GM12878 (cell line): ENCODE results near the gene LIPM. TPM values are rescaled to one million over a fixed set of nuclear protein-coding genes. Genes with fewer than 3 reads are reported as not detected.
A peak's percentile ranks its signal among the peaks of the same experiment; 100 is the strongest.

ENCODE experiments used
- ATAC-seq: fragments of 200-7000 bp; cut with Tn5 transposase; 3 replicates; pipeline ENCODE4 v1.9.1; 2020; ENCODE audit warnings: mild to moderate bottlenecking, moderate library complexity
- BruUV-seq: library from RNA; stranded (reverse); fragments of 400-500 nt; replicated peaks from 2 replicates; lab custom pipeline; 2021; lab: Mats Ljungman, UMichigan
- CTCF ChIA-PET: fragments of 300-600 bp; sonication (Branson Sonifier 250); formaldehyde crosslinking; extraction: SDS; loops from one replicate; lab custom pipeline; 2021; ENCODE audit warnings: inconsistent platforms; lab: Yijun Ruan, JAX
- POLR2A ChIA-PET: fragments of 350-600 bp; formaldehyde crosslinking; extraction: SDS; loops from one replicate; lab custom pipeline; 2021; ENCODE audit warnings: inconsistent platforms; lab: Charles Lee
- RAD21 ChIA-PET: fragments of 300-600 bp; sonication (Branson Sonifier 250); formaldehyde crosslinking; loops from one replicate; lab custom pipeline; 2023; ENCODE audit warnings: antibody characterized with exemption; ENCODE audit not compliant: unreplicated experiment; lab: Charles Lee
- SMC1A ChIA-PET: fragments of 300-600 bp; sonication (Branson Sonifier 250); formaldehyde crosslinking; loops from one replicate; lab custom pipeline; 2023; ENCODE audit not compliant: unreplicated experiment, uncharacterized antibody; lab: Charles Lee
- DNase-seq: peaks from one replicate; pipeline ENCODE4 v3.0.0-alpha.2; 2011; ENCODE audit warnings: low read depth, low spot score
- FAIRE-seq: peaks from 3 replicates; lab custom pipeline; 2011; peaks lifted over from hg19 to GRCh38; lab: Jason Lieb, UNC
- H2AFZ ChIP-seq: 2 replicates; pipeline ENCODE4 v1.6.0; 2011; ENCODE audit warnings: low read depth, low read length, control low read depth; ENCODE audit not compliant: control insufficient read depth
- H3K27ac ChIP-seq: 2 replicates; pipeline ENCODE4 v1.5.1; 2011; ENCODE audit warnings: control low read depth; ENCODE audit not compliant: control insufficient read depth, insufficient read depth
- H3K27me3 ChIP-seq, 2 experiments: replicated peaks in 1 of 2; 2 replicates each; pipeline versions ENCODE4 v1.6.0 to v1.6.1; 2011; ENCODE audit warnings: low read length in 1 of 2; ENCODE audit not compliant: control insufficient read depth in 2 of 2, insufficient read depth in 2 of 2
- H3K36me3 ChIP-seq, 2 experiments: 2 replicates each; pipeline ENCODE4 v1.5.1; 2011; ENCODE audit warnings: low read length in 1 of 2; ENCODE audit not compliant: control insufficient read depth in 2 of 2, insufficient read depth in 2 of 2
- H3K4me1 ChIP-seq: 2 replicates; pipeline ENCODE4 v1.6.1; 2011; ENCODE audit warnings: mild to moderate bottlenecking, low read length, moderate library complexity, mixed read lengths; ENCODE audit not compliant: control insufficient read depth, insufficient read depth
- H3K4me2 ChIP-seq: 2 replicates; pipeline ENCODE4 v1.6.0; 2011; ENCODE audit warnings: control low read depth; ENCODE audit not compliant: control insufficient read depth, insufficient read depth
- H3K4me3 ChIP-seq: fragments of 200-600 bp; sonication (generic); 2 replicates; pipeline ENCODE4 v1.5.1; 2016
- H3K79me2 ChIP-seq: 2 replicates; pipeline ENCODE4 v1.6.0; 2011; ENCODE audit warnings: low read length; ENCODE audit not compliant: control insufficient read depth, insufficient read depth
- H3K9ac ChIP-seq: 2 replicates; pipeline ENCODE4 v1.8.0; 2011; ENCODE audit warnings: low read length, control low read depth, mixed read lengths; ENCODE audit not compliant: control insufficient read depth, insufficient read depth
- H3K9me3 ChIP-seq: replicated peaks from 3 replicates; pipeline ENCODE4 v1.5.1; 2011; ENCODE audit warnings: mild to moderate bottlenecking, low read length; ENCODE audit not compliant: control insufficient read depth, insufficient read depth
- H4K20me1 ChIP-seq: 2 replicates; pipeline ENCODE4 v1.6.0; 2011; ENCODE audit not compliant: control insufficient read depth, insufficient read depth
- JUNB ChIP-seq: IDR thresholded peaks from 2 replicates; pipeline ENCODE4 v1.6.1; 2016; ENCODE audit warnings: antibody characterized with exemption, mild to moderate bottlenecking
- MTA2 ChIP-seq: fragments of 450-650 bp; IDR thresholded peaks from 2 replicates; pipeline ENCODE4 v1.6.1; 2016; ENCODE audit warnings: low read depth, mild to moderate bottlenecking, moderate library complexity
- NFIC ChIP-seq: IDR thresholded peaks from 2 replicates; pipeline ENCODE4 v1.6.1; 2012; ENCODE audit warnings: low read depth, mild to moderate bottlenecking, inconsistent platforms, low read length, moderate library complexity
- POLR2A ChIP-seq: IDR thresholded peaks from 2 replicates; pipeline ENCODE4 v1.6.1; 2011; ENCODE audit warnings: low read depth, mild to moderate bottlenecking, low read length
- POU2F2 ChIP-seq: IDR thresholded peaks from 3 replicates; pipeline ENCODE4 v1.6.1; 2011; ENCODE audit warnings: low read depth, mild to moderate bottlenecking, low read length, borderline replicate concordance
- RAD21 ChIP-seq: IDR thresholded peaks from 2 replicates; pipeline ENCODE4 v1.6.1; 2011; ENCODE audit warnings: mild to moderate bottlenecking, low read depth, low read length, moderate library complexity; ENCODE audit not compliant: insufficient read depth
- SMC3 ChIP-seq: IDR thresholded peaks from 2 replicates; pipeline ENCODE4 v1.6.1; 2011; ENCODE audit warnings: low read length, improper control_type of control experiment, borderline replicate concordance
- STAT3 ChIP-seq: IDR thresholded peaks from 2 replicates; pipeline ENCODE4 v1.6.1; 2011; ENCODE audit warnings: low read depth, low read length, improper control_type of control experiment
- USF2 ChIP-seq: IDR thresholded peaks from 2 replicates; pipeline ENCODE4 v1.6.1; 2011; ENCODE audit warnings: low read depth, low read length, improper control_type of control experiment, borderline replicate concordance
- WGBS: methylation state at CpG from one replicate; pipeline ENCODE4 v1.1.6; 2016; ENCODE audit warnings: low lambda C conversion rate; ENCODE audit not compliant: insufficient replicate concordance, insufficient coverage; ENCODE audit errors: missing lambda C conversion rate; 5-methylcytosine and 5-hydroxymethylcytosine counted together
- in situ Hi-C: fragments of 300-500 bp; cut with MboI; formaldehyde crosslinking; loops from 9 replicates; pipeline ENCODE4 v1.14.3; 2018; ENCODE audit warnings: mixed read lengths
- intact Hi-C: fragments of 100-400 bp; cut with micrococcal nuclease; formaldehyde crosslinking; loops from one replicate; pipeline ENCODE4 v1.14.2; 2022; ENCODE audit not compliant: unreplicated experiment
- polyA plus RNA-seq, 11 experiments: library from polyadenylated mRNA; depleted of rRNA in 4 of 11; unstranded in 6 of 11; stranded (reverse) in 5 of 11; fragments of >200 nt; fragmentation: Nextera tagmentation in 4 of 11; fragmentation: Illumina TruSeq in 1 of 11; extraction: Ambion mirVana in 4 of 11; extraction: Trizol in 1 of 11; gene quantifications; 1 replicate in 1 of 11; 2 replicates in 10 of 11; pipeline versions ENCODE4 v1.2.1 to v1.2.3, GENCODE V29; 2011 to 2016; ENCODE audit warnings: inconsistent platforms in 2 of 11, missing spikeins in 2 of 11, low read depth in 1 of 11
- total RNA-seq, 4 experiments: library from RNA; depleted of rRNA in 3 of 4; stranded (reverse); fragments of >200 nt in 3 of 4; fragmentation: Illumina TruSeq in 1 of 4; extraction: Trizol in 1 of 4; gene quantifications; 2 replicates each; pipeline versions ENCODE4 v1.2.1 to v1.2.3, GENCODE V29; 2013 to 2021
- TF ChIP-seq, protein P1 (sequence below), 3 experiments: IDR thresholded peaks in 2 of 3; conservative IDR thresholded peaks in 1 of 3; 2 replicates each; pipeline ENCODE4 v1.5.1; 2011; ENCODE audit warnings: low read depth in 3 of 3, low read length in 3 of 3, mild to moderate bottlenecking in 3 of 3, control low read depth in 2 of 3, moderate library complexity in 2 of 3, inconsistent platforms in 1 of 3, mixed read lengths in 1 of 3; ENCODE audit not compliant: control insufficient read depth in 2 of 3, insufficient read depth in 1 of 3; ENCODE audit errors: extremely low read depth in 1 of 3
- TF ChIP-seq, protein P2 (sequence below): fragments of 450-650 bp; IDR thresholded peaks from 2 replicates; pipeline ENCODE4 v1.6.1; 2017; ENCODE audit warnings: antibody characterized with exemption, mild to moderate bottlenecking, moderate library complexity
- TF ChIP-seq, protein P3 (sequence below): fragments of 450-650 bp; formaldehyde crosslinking; IDR thresholded peaks from 2 replicates; pipeline ENCODE4 v1.4.0; 2020; ENCODE audit warnings: mild to moderate bottlenecking, moderate library complexity

The LIPM gene
- total and polyA plus RNA-seq, 10 of the 15 experiments (the other 5 are each of a cell fraction or from before 2014, with no cell fraction given), result not detected

DNA sequence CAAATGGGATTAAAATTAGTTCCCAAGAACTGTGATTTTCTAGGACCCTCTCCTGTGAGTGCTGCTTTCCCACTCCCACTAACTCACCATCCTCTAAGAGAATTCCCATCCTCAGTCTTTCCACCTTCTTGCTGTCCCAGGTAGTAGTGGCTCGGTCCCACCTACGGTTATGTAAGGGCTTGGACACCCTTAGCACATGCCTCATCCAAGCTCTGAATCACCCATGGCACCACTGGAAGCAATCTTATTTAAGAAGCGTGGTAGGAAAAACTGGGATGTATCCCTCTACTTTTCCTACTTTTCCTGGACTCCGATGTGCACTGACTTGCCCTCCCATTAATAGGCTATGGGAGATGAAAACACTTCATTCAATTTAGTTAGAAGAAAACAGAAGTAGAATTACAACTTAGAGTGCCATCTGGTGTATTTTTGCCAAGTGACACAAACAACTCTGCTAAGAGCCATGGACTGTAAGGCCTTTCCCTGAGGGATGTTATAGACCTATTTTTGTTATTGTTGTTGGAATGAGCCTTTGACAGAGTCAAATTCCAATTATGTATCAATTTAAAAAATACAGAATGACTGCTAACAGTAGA, 62.8 kb downstream of the LIPM start:
- ChIA-PET RAD21 (interaction anchor here (1.0 to 2.3 kb wide), 4 partner anchors 22 to 67 kb away, joined by 3 to 18 read pairs (median 8); no protein-coding TSS in a partner anchor), CTCF (interaction anchor here (0.6 to 11.9 kb wide), 13 partner anchors 12 to 299 kb away, joined by 3 to 160 read pairs (median 4); no protein-coding TSS in a partner anchor), POLR2A (interaction anchor here (0.5 to 1.1 kb wide), 2 partner anchors 29 to 175 kb away, joined by 3 read pairs; no protein-coding TSS in a partner anchor), SMC1A (interaction anchor here (0.8 to 7.2 kb wide), 6 partner anchors 9 to 137 kb away, joined by 3 to 82 read pairs (median 5); no protein-coding TSS in a partner anchor)
- 57% methylated on average over 4 of the region's 4 CpGs for WGBS
- intact Hi-C loops, result loop anchor here (1.0 kb wide), 1 partner anchor 30 kb away; no protein-coding TSS in a partner anchor
- no TSS peak for BruUV-seq
- no peaks in the 10 kb centered on the region for H3K36me3 ChIP-seq
- FAIRE-seq (no peak), ATAC-seq (peak; percentile 63; the same call in 2 of the 3 replicates), DNase-seq (no peak)
- H3K9ac ChIP-seq, result no peak overlapping the region
- in situ Hi-C loops, result no loop called here
- no peaks in the 10 kb centered on the region for H4K20me1 ChIP-seq
- H2AFZ ChIP-seq, result no peak overlapping the region
- no peaks in the 10 kb centered on the region for H3K9me3 ChIP-seq
- TF ChIP-seq POU2F2 (no peak), SMC3 (peak; percentile 63), USF2 (no peak), JUNB (no peak), RAD21 (peak; percentile 55; the same call in 1 of the 2 replicates), MTA2 (no peak), NFIC (no peak), STAT3 (no peak), POLR2A (no peak)
- TF ChIP-seq, protein P1, sequence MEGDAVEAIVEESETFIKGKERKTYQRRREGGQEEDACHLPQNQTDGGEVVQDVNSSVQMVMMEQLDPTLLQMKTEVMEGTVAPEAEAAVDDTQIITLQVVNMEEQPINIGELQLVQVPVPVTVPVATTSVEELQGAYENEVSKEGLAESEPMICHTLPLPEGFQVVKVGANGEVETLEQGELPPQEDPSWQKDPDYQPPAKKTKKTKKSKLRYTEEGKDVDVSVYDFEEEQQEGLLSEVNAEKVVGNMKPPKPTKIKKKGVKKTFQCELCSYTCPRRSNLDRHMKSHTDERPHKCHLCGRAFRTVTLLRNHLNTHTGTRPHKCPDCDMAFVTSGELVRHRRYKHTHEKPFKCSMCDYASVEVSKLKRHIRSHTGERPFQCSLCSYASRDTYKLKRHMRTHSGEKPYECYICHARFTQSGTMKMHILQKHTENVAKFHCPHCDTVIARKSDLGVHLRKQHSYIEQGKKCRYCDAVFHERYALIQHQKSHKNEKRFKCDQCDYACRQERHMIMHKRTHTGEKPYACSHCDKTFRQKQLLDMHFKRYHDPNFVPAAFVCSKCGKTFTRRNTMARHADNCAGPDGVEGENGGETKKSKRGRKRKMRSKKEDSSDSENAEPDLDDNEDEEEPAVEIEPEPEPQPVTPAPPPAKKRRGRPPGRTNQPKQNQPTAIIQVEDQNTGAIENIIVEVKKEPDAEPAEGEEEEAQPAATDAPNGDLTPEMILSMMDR (IDR thresholded peaks at IDR 0.05 in 2 of 3, conservative IDR thresholded peaks at IDR 0.05 in 1 of 3; ENCODE audit: control insufficient read depth in 2 of 3, extremely low read depth in 1 of 3, insufficient read depth in 1 of 3, low read depth in 3 of 3, low read length in 3 of 3), result peak in 2 of 3 experiments; percentile 24 to 38; a peak in 3 of 6 replicates
- TF ChIP-seq, protein P2, sequence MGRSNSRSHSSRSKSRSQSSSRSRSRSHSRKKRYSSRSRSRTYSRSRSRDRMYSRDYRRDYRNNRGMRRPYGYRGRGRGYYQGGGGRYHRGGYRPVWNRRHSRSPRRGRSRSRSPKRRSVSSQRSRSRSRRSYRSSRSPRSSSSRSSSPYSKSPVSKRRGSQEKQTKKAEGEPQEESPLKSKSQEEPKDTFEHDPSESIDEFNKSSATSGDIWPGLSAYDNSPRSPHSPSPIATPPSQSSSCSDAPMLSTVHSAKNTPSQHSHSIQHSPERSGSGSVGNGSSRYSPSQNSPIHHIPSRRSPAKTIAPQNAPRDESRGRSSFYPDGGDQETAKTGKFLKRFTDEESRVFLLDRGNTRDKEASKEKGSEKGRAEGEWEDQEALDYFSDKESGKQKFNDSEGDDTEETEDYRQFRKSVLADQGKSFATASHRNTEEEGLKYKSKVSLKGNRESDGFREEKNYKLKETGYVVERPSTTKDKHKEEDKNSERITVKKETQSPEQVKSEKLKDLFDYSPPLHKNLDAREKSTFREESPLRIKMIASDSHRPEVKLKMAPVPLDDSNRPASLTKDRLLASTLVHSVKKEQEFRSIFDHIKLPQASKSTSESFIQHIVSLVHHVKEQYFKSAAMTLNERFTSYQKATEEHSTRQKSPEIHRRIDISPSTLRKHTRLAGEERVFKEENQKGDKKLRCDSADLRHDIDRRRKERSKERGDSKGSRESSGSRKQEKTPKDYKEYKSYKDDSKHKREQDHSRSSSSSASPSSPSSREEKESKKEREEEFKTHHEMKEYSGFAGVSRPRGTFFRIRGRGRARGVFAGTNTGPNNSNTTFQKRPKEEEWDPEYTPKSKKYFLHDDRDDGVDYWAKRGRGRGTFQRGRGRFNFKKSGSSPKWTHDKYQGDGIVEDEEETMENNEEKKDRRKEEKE, result no peak
- TF ChIP-seq, protein P3, sequence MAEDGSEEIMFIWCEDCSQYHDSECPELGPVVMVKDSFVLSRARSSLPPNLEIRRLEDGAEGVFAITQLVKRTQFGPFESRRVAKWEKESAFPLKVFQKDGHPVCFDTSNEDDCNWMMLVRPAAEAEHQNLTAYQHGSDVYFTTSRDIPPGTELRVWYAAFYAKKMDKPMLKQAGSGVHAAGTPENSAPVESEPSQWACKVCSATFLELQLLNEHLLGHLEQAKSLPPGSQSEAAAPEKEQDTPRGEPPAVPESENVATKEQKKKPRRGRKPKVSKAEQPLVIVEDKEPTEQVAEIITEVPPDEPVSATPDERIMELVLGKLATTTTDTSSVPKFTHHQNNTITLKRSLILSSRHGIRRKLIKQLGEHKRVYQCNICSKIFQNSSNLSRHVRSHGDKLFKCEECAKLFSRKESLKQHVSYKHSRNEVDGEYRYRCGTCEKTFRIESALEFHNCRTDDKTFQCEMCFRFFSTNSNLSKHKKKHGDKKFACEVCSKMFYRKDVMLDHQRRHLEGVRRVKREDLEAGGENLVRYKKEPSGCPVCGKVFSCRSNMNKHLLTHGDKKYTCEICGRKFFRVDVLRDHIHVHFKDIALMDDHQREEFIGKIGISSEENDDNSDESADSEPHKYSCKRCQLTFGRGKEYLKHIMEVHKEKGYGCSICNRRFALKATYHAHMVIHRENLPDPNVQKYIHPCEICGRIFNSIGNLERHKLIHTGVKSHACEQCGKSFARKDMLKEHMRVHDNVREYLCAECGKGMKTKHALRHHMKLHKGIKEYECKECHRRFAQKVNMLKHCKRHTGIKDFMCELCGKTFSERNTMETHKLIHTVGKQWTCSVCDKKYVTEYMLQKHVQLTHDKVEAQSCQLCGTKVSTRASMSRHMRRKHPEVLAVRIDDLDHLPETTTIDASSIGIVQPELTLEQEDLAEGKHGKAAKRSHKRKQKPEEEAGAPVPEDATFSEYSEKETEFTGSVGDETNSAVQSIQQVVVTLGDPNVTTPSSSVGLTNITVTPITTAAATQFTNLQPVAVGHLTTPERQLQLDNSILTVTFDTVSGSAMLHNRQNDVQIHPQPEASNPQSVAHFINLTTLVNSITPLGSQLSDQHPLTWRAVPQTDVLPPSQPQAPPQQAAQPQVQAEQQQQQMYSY, result no peak
- H3K79me2 ChIP-seq, result no peaks in the 10 kb centered on the region
- no peak overlapping the region for H3K4me3 ChIP-seq
- no peak overlapping the region for H3K27ac ChIP-seq
- H3K27me3 ChIP-seq, result no peaks in the 10 kb centered on the region
- no peak overlapping the region for H3K4me2 ChIP-seq
- no peaks in the 10 kb centered on the region for H3K4me1 ChIP-seq
